ENCODE results near the gene NXPH4. TPM values are rescaled to one million over a fixed set of nuclear protein-coding genes. Genes with fewer than 3 reads are reported as not detected.

Gene NXPH4
- polyA plus RNA-seq, 4 donors = 0.10 to 0.27 TPM; not detected in 2

- H3K9me3 ChIP-seq (ENCODE audit: control insufficient read depth in 2 of 2, insufficient read depth in 1 of 2, low read depth in 1 of 2, low read length in 1 of 2) = peaks cover 0 to 3% of the 10 kb centered on the region in 2 donors
- FAIRE-seq = no peak
- H3K27ac ChIP-seq (ENCODE audit: low read depth in 1 of 3, low read length in 2 of 3) = no peak overlapping the region
- peaks cover 2 to 65% (median 3%) of the 10 kb centered on the region in 3 donors for H3K4me1 ChIP-seq (ENCODE audit: control insufficient read depth in 3 of 3, insufficient read depth in 2 of 3, low read depth in 1 of 3, low read length in 2 of 3)
- peaks cover 0 to 4% (median 0%) of the 10 kb centered on the region in 3 donors for H3K36me3 ChIP-seq (ENCODE audit: control insufficient read depth in 3 of 3, insufficient read depth in 2 of 3, low read depth in 1 of 3, low read length in 3 of 3)
- 4 to 9% (median 6%) methylated on average over 45 to 48 of the region's 48 CpGs for WGBS, 3 donors
- DNase-seq = no peak
- H3K4me3 ChIP-seq (ENCODE audit: low read depth in 1 of 3, low read length in 3 of 3) = no peak overlapping the region
- H3K27me3 ChIP-seq (ENCODE audit: control insufficient read depth in 3 of 3, insufficient read depth in 3 of 3, low read length in 3 of 3) = peaks cover 0 to 79% (median 26%) of the 10 kb centered on the region in 3 donors
Observed at GRCh38 chr12:57241402-57242310, 25.1 kb downstream of the NXPH4 start.

DNA sequence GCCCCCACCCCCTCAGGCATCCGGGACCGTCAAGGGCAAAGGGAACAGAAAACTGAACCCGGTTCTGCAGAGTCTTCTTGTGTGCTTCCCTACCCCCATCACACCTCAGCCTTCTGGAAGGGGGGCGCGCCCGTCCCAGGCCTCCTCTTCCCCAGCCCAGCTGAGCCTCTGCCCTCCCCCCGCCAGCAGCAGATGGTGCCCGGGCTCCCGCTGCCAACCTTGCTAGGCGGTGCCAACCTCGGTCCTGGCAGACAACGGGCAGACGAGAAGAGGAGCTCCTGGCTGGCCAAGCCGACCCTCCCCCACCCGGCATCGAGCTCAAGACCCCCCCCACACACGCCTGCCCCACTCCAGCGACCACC, 25.7 kb downstream of the NXPH4 start:
- no peak overlapping the region for H3K27ac ChIP-seq (ENCODE audit: low read depth in 1 of 3, low read length in 2 of 3)
- H3K36me3 ChIP-seq (ENCODE audit: control insufficient read depth in 3 of 3, insufficient read depth in 2 of 3, low read depth in 1 of 3, low read length in 3 of 3) = peaks cover 0 to 6% (median 0%) of the 10 kb centered on the region in 3 donors
- peaks cover 2 to 59% (median 3%) of the 10 kb centered on the region in 3 donors for H3K4me1 ChIP-seq (ENCODE audit: control insufficient read depth in 3 of 3, insufficient read depth in 2 of 3, low read depth in 1 of 3, low read length in 2 of 3)
- peaks cover 0 to 72% (median 22%) of the 10 kb centered on the region in 3 donors for H3K27me3 ChIP-seq (ENCODE audit: control insufficient read depth in 3 of 3, insufficient read depth in 3 of 3, low read length in 3 of 3)
- H3K9me3 ChIP-seq (ENCODE audit: control insufficient read depth in 2 of 2, insufficient read depth in 1 of 2, low read depth in 1 of 2, low read length in 1 of 2) = peaks cover 0 to 3% of the 10 kb centered on the region in 2 donors
- FAIRE-seq (no peak), DNase-seq (no peak)
- H3K4me3 ChIP-seq (ENCODE audit: low read depth in 1 of 3, low read length in 3 of 3) = peak overlapping the region in 2 of 3 donors; percentile 33 to 35
- 1 to 2% (median 1%) methylated on average over 14 to 18 of the region's 18 CpGs for WGBS, 3 donors

- peaks cover 2 to 56% (median 3%) of the 10 kb centered on the region in 3 donors for H3K4me1 ChIP-seq (ENCODE audit: control insufficient read depth in 3 of 3, insufficient read depth in 2 of 3, low read depth in 1 of 3, low read length in 2 of 3)
- FAIRE-seq (no peak), DNase-seq (peak; percentile 55 to 75)
- H3K9me3 ChIP-seq (ENCODE audit: control insufficient read depth in 2 of 2, insufficient read depth in 1 of 2, low read depth in 1 of 2, low read length in 1 of 2) = peaks cover 0 to 3% of the 10 kb centered on the region in 2 donors
- H3K4me3 ChIP-seq (ENCODE audit: low read depth in 1 of 3, low read length in 3 of 3) = peak overlapping the region in 2 of 3 donors; percentile 33 to 35
- H3K27me3 ChIP-seq (ENCODE audit: control insufficient read depth in 3 of 3, insufficient read depth in 3 of 3, low read length in 3 of 3) = peaks cover 0 to 67% (median 22%) of the 10 kb centered on the region in 3 donors
- peaks cover 0 to 6% (median 0%) of the 10 kb centered on the region in 3 donors for H3K36me3 ChIP-seq (ENCODE audit: control insufficient read depth in 3 of 3, insufficient read depth in 2 of 3, low read depth in 1 of 3, low read length in 3 of 3)
- 0 to 2% (median 1%) methylated on average over 44 to 45 of the region's 45 CpGs for WGBS, 3 donors
- no peak overlapping the region for H3K27ac ChIP-seq (ENCODE audit: low read depth in 1 of 3, low read length in 2 of 3)
Observed at GRCh38 chr12:57242691-57243454, 26.3 kb downstream of the NXPH4 start.

DNA sequence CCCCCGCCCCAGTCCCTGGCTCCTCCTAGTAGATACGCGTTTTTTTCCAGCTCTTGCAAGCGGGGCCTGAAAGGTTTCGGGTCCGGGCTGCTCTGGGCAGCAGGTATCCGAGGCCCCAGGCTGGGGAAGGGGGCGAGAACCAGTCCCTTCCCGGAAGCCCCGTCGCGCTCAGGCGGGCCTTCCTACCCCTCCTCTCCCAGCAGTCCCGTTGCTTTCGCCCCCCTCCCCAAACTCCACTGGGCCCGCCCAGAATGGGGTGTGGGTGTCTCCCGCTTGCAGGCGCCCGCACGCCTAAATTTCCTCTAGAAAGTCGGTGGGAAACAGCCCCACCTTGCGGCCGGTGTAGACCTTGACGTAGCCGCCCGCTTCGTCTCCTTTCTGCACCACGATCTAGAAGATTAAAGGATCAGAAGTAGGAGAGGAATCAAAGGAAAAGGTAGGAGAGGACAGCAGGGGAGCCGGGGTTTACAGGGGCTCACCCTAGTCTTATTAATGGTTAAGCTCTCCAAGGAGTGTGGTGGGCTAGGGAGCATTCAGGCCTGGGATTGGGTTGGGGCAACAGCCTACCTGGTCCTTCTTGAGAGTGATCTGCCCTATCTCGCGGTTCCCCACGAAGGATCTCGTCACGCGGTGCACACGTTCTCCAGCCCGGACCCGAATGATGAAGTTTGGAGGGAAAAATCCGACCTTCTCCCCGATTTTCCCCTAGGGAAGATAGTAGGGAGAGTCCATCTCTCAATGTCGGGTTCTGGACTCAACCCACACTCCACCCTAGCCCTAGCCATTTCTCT, 27.1 kb downstream of the NXPH4 start:
- Histone ChIP-seq H3K36me3 (ENCODE audit: control insufficient read depth in 3 of 3, insufficient read depth in 2 of 3, low read depth in 1 of 3, low read length in 3 of 3) (peaks cover 0 to 6% (median 0%) of the 10 kb centered on the region in 3 donors), H3K27me3 (ENCODE audit: control insufficient read depth in 3 of 3, insufficient read depth in 3 of 3, low read length in 3 of 3) (peaks cover 0 to 58% (median 20%) of the 10 kb centered on the region in 3 donors), H3K4me3 (ENCODE audit: low read depth in 1 of 3, low read length in 3 of 3) (peak overlapping the region in 2 of 3 donors; percentile 33 to 35), H3K9me3 (ENCODE audit: control insufficient read depth in 2 of 2, insufficient read depth in 1 of 2, low read depth in 1 of 2, low read length in 1 of 2) (peaks cover 0 to 3% of the 10 kb centered on the region in 2 donors), H3K27ac (ENCODE audit: low read depth in 1 of 3, low read length in 2 of 3) (no peak overlapping the region), H3K4me1 (ENCODE audit: control insufficient read depth in 3 of 3, insufficient read depth in 2 of 3, low read depth in 1 of 3, low read length in 2 of 3) (peaks cover 2 to 48% (median 3%) of the 10 kb centered on the region in 3 donors)
- 7 to 9% (median 9%) methylated on average over 41 of the region's 41 CpGs for WGBS, 3 donors
- FAIRE-seq = no peak
- DNase-seq = peak; percentile 72 to 86

DNA sequence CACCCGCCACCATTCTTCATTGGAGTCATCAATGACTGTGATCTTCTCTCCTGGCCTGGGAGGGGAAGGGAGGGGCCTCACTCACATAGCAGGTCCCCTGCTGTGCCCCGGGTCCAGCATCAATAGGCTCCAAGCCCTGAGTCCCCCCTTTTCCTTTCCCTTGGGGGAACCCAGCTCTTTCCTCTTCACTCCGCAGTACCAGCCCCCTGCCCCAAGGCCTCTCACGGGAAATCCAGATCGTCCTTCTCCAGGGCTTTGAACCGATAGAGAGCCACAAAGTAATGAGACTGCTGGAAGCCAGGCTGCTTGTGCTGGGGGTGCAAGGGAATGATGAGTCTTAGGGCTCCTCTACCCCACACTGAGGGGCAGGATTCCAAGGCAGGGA, 27.7 kb downstream of the NXPH4 start:
- Histone ChIP-seq H3K4me3 (ENCODE audit: low read depth in 1 of 3, low read length in 3 of 3) (no peak overlapping the region), H3K27ac (ENCODE audit: low read depth in 1 of 3, low read length in 2 of 3) (no peak overlapping the region), H3K36me3 (ENCODE audit: control insufficient read depth in 3 of 3, insufficient read depth in 2 of 3, low read depth in 1 of 3, low read length in 3 of 3) (peaks cover 0 to 6% (median 0%) of the 10 kb centered on the region in 3 donors), H3K27me3 (ENCODE audit: control insufficient read depth in 3 of 3, insufficient read depth in 3 of 3, low read length in 3 of 3) (peaks cover 0 to 52% (median 20%) of the 10 kb centered on the region in 3 donors), H3K4me1 (ENCODE audit: control insufficient read depth in 3 of 3, insufficient read depth in 2 of 3, low read depth in 1 of 3, low read length in 2 of 3) (peaks cover 2 to 42% (median 3%) of the 10 kb centered on the region in 3 donors), H3K9me3 (ENCODE audit: control insufficient read depth in 2 of 2, insufficient read depth in 1 of 2, low read depth in 1 of 2, low read length in 1 of 2) (peaks cover 0 to 3% of the 10 kb centered on the region in 2 donors)
- WGBS, 3 donors = 69 to 75% (median 74%) methylated on average over 6 of the region's 6 CpGs
- no peak for DNase-seq
- no peak for FAIRE-seq

- no peaks in the 10 kb centered on the region for H3K9me3 ChIP-seq (ENCODE audit: control insufficient read depth in 2 of 2, insufficient read depth in 1 of 2, low read depth in 1 of 2, low read length in 1 of 2)
- DNase-seq (no peak), FAIRE-seq (no peak)
- WGBS, 3 donors = 92 to 100% (median 98%) methylated on average over 1 of the region's 1 CpG
- H3K27ac ChIP-seq (ENCODE audit: low read depth in 1 of 3, low read length in 2 of 3) = no peak overlapping the region
- H3K27me3 ChIP-seq (ENCODE audit: control insufficient read depth in 3 of 3, insufficient read depth in 3 of 3, low read length in 3 of 3) = peaks cover 0 to 25% (median 10%) of the 10 kb centered on the region in 3 donors
- H3K4me3 ChIP-seq (ENCODE audit: low read depth in 1 of 3, low read length in 3 of 3) = no peak overlapping the region
- H3K36me3 ChIP-seq (ENCODE audit: control insufficient read depth in 3 of 3, insufficient read depth in 2 of 3, low read depth in 1 of 3, low read length in 3 of 3) = peaks cover 0 to 8% (median 0%) of the 10 kb centered on the region in 3 donors
- peaks cover 0 to 17% (median 2%) of the 10 kb centered on the region in 3 donors for H3K4me1 ChIP-seq (ENCODE audit: control insufficient read depth in 3 of 3, insufficient read depth in 2 of 3, low read depth in 1 of 3, low read length in 2 of 3)
Observed at GRCh38 chr12:57247041-57247440, 30.4 kb downstream of the NXPH4 start.

GRCh38 chr12:57248934-57249742, 32.5 kb downstream of the NXPH4 start:
- Histone ChIP-seq H3K36me3 (ENCODE audit: control insufficient read depth in 3 of 3, insufficient read depth in 2 of 3, low read depth in 1 of 3, low read length in 3 of 3) (peaks cover 0 to 13% (median 0%) of the 10 kb centered on the region in 3 donors), H3K4me1 (ENCODE audit: control insufficient read depth in 3 of 3, insufficient read depth in 2 of 3, low read depth in 1 of 3, low read length in 2 of 3) (no peaks in the 10 kb centered on the region), H3K27me3 (ENCODE audit: control insufficient read depth in 3 of 3, insufficient read depth in 3 of 3, low read length in 3 of 3) (peaks cover 0 to 4% (median 0%) of the 10 kb centered on the region in 3 donors), H3K4me3 (ENCODE audit: low read depth in 1 of 3, low read length in 3 of 3) (no peak overlapping the region), H3K9me3 (ENCODE audit: control insufficient read depth in 2 of 2, insufficient read depth in 1 of 2, low read depth in 1 of 2, low read length in 1 of 2) (no peaks in the 10 kb centered on the region), H3K27ac (ENCODE audit: low read depth in 1 of 3, low read length in 2 of 3) (no peak overlapping the region)
- FAIRE-seq = no peak
- WGBS, 3 donors = 62 to 76% (median 63%) methylated on average over 7 of the region's 7 CpGs
- DNase-seq = no peak

All from small intestine (tissue), 7 donors.